ENCODE measurements around the gene GPR45.

GPR45 gene

GRCh38 chr2:105256431-105257047 lies 15.0 kb downstream of the GPR45 start:
- Histone ChIP-seq H3K4me1 (no peaks in the 10 kb centered on the region), H3K27me3 (no peaks in the 10 kb centered on the region), H3K9me3 (no peaks in the 10 kb centered on the region), H3K36me3 (no peaks in the 10 kb centered on the region), H3K4me3 (ENCODE audit: low read depth, low read length) (no peak overlapping the region)
- DNase-seq: no peak
- no peak for TF ChIP-seq CTCF (IDR thresholded peaks at IDR 0.05; ENCODE audit: low read depth, low read length)

- TF ChIP-seq CTCF (IDR thresholded peaks at IDR 0.05; ENCODE audit: low read depth, low read length): no peak
- no peak for DNase-seq
- Histone ChIP-seq H3K36me3 (no peaks in the 10 kb centered on the region), H3K4me3 (ENCODE audit: low read depth, low read length) (no peak overlapping the region), H3K9me3 (no peaks in the 10 kb centered on the region), H3K4me1 (no peaks in the 10 kb centered on the region), H3K27me3 (no peaks in the 10 kb centered on the region)
Measured at GRCh38 chr2:105257981-105258380, 16.4 kb downstream of the GPR45 start.

GRCh38 chr2:105258835-105259350 lies 17.4 kb downstream of the GPR45 start:
- Histone ChIP-seq H3K36me3 (no peaks in the 10 kb centered on the region), H3K4me1 (no peaks in the 10 kb centered on the region), H3K9me3 (no peaks in the 10 kb centered on the region), H3K4me3 (ENCODE audit: low read depth, low read length) (no peak overlapping the region), H3K27me3 (no peaks in the 10 kb centered on the region)
- no peak for DNase-seq
- TF ChIP-seq CTCF (IDR thresholded peaks at IDR 0.05; ENCODE audit: low read depth, low read length): no peak

GRCh38 chr2:105261061-105261460 lies 19.5 kb downstream of the GPR45 start:
- Histone ChIP-seq H3K4me3 (ENCODE audit: low read depth, low read length) (no peak overlapping the region), H3K27me3 (no peaks in the 10 kb centered on the region), H3K9me3 (no peaks in the 10 kb centered on the region), H3K36me3 (no peaks in the 10 kb centered on the region), H3K4me1 (no peaks in the 10 kb centered on the region)
- no peak for DNase-seq
- no peak for TF ChIP-seq CTCF (IDR thresholded peaks at IDR 0.05; ENCODE audit: low read depth, low read length)

- Histone ChIP-seq H3K4me3 (ENCODE audit: low read depth, low read length) (no peak overlapping the region), H3K36me3 (no peaks in the 10 kb centered on the region), H3K27me3 (no peaks in the 10 kb centered on the region), H3K9me3 (no peaks in the 10 kb centered on the region), H3K4me1 (no peaks in the 10 kb centered on the region)
- no peak for DNase-seq
- TF ChIP-seq CTCF (IDR thresholded peaks at IDR 0.05; ENCODE audit: low read depth, low read length): no peak
Measured at GRCh38 chr2:105262651-105263091, 21.1 kb downstream of the GPR45 start.

- no peak overlapping the region for H3K4me3 ChIP-seq (ENCODE audit: low read depth, low read length)
- TF ChIP-seq CTCF (IDR thresholded peaks at IDR 0.05; ENCODE audit: low read depth, low read length): no peak
- no peaks in the 10 kb centered on the region for H3K9me3 ChIP-seq
Measured at GRCh38 chr2:105269426-105269825, 27.9 kb downstream of the GPR45 start.

More at GRCh38 chr2:105269426-105269825, 27.9 kb downstream of the GPR45 start:
- no peak for DNase-seq
- no peaks in the 10 kb centered on the region for H3K4me1 ChIP-seq
- no peaks in the 10 kb centered on the region for H3K36me3 ChIP-seq
- no peaks in the 10 kb centered on the region for H3K27me3 ChIP-seq

Data from BE2C (cell line).